Right hindlimb (tissue), 1 donor: Measurements from ENCODE around the gene BCL3.

Source experiments
- DNase-seq: peaks from one replicate; pipeline ENCODE4 v3.0.0-alpha.2; 2018

Gene BCL3

GRCh38 chr19:44744871-44745332, 3.6 kb upstream of the BCL3 start:
- no peak for DNase-seq

DNA sequence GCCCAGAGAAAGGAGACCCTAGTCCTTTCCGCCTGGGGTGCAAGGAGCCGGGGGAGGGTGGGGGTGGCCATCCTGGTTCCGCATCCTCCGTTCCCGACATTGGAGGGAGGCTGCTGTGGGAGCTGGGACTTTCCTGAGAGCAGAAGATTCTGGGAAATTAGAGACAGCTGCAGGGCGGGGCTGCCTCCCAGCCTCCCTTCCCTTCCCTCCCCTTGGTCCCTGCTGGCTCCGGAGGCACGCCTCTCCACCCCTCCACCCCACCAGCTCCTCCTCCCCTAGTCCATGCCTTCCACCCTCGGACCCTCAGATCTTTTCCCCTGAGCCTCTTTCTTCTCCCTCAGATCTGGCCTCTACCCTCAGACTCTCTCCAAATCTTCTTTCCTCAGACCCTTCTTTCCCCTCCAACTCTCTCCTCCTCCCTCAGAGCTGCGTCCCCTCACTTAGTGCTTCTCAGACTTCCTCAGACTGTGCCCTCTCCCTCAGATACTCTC, 3.1 kb upstream of the BCL3 start:
- DNase-seq = peak; percentile 90

DNA sequence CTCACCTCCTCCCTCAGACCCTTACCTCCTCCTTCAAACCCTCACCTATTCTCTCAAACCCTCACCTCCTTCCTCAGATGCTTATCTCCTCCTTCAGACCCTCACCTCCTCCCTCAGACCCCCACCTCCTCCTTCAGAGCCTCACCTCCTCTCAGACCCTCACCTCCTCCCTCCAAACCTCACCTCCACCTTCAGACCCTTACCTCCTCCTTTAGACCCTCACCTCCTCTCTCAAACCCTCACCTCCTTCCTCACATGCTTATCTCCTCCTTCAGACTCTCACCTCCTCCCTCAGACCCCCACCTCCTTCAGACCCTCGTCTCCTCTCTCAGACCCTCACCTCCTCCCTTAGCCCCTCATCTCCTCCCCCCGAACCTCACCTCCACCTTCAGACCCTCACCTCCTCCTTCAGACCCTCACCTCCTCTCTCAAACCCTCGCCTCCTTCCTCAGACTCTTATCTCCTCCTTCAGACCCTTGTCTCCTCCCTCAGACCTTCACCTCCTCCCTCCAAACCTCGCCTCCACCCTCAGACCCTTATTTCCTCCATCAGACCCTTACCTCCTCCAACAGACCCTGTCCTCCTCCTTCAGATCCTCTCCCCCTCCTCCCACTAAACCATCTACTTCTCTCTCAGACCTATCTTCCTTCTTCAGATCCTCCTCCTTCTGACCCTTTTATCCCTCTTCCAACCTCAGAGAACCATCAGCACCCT, 2.5 kb upstream of the BCL3 start:
- DNase-seq = no peak

DNA sequence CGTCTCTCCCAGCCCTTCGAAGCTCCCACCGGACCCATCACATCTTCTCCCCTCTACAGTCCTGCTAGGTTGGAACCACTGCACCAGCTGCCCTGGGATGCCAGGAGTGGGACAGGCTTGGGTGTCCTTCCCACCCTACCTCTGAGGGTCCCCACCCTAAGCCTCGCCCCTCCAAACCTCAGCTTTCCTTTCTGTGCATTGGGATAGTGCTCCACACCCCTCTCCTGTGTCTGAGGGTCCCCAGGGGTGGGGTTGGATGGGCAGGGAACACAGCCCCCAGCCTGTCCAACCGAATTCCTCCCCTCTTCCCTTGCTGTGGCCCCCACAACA, 1.9 kb upstream of the BCL3 start:
- DNase-seq = no peak

GRCh38 chr19:44746946-44747738, 1.4 kb upstream of the BCL3 start:
- DNase-seq = peak; percentile 93

- peak; percentile 74 for DNase-seq
Observed at GRCh38 chr19:44747739-44748425, 626 bp upstream of the BCL3 start.

DNA sequence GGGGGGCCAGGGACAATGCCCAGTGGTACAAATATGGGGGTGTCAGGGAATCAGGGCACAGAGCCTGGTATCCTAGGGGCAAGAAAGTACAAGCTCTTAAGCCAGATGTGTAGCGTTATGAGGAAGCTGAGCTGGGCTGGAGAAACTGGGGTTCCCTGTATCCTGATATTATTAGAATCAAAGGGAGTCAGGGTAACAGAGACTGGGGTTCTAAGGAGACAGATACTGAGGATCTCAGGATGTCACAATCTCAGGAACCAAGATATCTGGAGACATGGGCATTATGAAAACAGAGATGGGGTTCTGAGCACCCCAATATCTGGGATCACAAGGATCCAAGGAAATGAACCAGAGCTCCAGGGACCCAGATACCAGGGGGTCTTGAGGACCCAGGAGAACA, 784 bp downstream of the BCL3 start:
- no peak for DNase-seq

- no peak for DNase-seq
Observed at GRCh38 chr19:44749994-44750393, 1.5 kb downstream of the BCL3 start.

GRCh38 chr19:44752123-44752815, 3.8 kb downstream of the BCL3 start:
- no peak for DNase-seq

GRCh38 chr19:44752816-44753625, 4.5 kb downstream of the BCL3 start:
- DNase-seq = peak; percentile 93

DNA sequence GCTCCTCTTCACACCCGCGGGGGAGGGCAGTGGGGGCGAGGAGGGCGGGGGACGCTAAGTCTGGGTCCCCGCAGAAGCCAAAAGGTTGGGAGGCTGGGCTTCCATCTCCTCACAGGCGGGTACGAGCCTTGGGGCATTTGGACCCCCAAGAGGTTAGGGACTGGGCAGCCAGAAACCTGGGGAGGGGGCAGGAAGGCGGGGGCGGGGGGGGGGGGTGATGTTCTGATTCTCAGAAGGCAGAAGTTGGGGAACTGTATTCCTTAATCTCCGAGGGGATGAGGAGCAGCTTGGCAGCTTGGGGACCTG, 5.1 kb downstream of the BCL3 start:
- DNase-seq = no peak

DNA sequence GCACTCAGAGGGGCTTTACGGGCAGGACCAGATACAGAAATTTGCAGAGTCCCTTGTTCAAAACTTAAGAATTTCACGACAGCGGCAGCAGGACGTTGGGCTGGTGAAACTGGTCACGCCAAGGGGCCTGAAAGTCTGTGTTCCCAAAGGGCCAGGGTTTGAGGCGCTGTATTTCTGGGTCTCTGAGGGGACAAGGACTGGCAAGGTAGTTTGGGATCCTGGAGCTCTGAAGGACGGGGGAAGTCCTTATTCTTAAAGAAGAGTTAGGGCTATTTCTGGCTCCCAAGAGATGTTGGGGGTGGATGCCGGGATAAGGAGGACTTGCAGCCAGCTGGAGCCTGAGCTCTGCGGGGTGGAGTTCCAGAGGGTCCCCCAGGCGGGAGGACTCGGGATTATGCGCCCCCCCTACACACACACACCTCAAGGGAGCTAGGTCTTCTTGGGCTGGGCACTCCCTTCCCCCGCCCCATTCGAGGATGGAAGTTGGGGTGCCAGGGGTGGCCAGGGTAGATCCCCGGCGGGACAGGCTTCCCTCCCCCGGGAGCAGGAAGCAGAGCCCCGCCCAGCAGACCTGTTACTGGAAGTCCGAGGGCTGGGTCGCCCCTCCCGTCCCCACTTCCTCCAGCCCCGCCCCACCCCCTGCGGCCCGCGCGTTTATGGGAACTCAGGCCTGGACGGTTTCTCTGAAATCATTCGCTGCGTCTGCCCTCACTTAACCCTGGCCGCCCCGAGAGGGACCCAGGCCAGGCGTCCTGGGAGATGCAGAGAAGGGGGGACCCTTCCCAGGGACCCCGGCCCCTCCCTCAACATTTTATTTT, 5.6 kb downstream of the BCL3 start:
- DNase-seq = peak; percentile 85

DNA sequence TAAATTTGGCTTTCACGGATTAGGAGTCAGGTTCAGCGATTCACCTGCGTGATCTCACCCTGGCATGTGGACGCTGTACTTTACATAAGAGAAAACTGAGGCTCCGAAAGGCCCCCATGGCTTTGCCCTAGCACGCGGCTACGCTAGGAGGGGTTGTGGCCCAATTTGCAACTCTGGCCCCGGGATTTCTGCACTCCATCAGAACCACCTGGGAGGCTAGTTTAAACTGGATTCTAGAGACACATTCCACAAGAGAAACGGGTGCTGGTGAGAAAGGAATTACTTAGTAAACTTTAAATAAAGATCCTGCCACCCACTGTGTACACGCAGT, 6.2 kb downstream of the BCL3 start:
- no peak for DNase-seq

DNA sequence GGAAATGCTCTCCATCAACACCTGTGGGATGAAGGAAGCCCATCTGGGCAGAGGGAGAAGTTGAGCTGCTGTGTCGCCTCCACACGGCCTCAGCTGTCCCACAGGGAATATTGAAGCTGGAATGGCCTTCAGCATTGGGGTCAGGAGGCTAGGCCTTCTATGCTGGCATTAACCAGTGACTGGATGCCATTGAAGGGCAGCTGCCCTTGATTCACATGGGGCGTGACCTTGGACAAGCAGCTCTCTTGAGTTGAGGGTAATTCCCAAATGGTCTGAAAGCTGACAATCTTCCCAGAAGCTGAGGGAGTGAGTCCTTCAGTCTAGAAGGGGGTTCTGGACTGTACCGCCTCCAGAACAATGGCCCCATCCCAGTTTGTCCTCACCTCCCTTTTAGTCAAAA, 6.7 kb downstream of the BCL3 start:
- no peak for DNase-seq

GRCh38 chr19:44756089-44756562, 7.6 kb downstream of the BCL3 start:
- no peak for DNase-seq

DNA sequence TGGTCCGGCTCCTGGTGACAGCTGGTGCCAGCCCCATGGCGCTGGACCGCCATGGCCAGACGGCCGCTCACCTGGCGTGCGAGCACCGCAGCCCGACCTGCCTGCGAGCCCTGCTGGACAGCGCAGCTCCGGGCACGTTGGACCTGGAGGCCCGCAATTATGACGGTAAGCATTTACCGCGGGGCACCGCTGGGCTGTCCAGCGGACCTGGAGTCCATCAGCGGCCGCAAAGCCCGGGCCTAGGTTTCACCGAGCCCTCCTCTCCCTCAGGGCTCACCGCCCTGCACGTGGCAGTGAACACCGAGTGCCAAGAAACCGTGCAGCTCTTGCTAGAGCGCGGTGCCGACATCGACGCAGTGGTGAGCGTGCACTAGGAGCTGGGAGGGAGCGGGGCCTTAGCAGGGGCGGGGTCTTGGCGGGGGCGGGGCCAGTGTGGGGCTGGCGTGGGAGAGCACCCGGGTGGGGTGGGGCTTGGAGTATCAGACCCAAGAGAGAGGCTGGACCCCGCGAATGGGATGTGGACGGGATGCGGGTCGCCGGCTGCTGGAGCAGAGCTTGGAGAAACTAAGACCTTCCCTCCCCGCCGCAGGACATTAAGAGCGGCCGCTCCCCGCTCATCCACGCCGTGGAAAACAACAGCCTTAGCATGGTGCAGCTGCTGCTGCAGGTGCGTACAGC, 8.7 kb downstream of the BCL3 start:
- peak; percentile 86 for DNase-seq

DNA sequence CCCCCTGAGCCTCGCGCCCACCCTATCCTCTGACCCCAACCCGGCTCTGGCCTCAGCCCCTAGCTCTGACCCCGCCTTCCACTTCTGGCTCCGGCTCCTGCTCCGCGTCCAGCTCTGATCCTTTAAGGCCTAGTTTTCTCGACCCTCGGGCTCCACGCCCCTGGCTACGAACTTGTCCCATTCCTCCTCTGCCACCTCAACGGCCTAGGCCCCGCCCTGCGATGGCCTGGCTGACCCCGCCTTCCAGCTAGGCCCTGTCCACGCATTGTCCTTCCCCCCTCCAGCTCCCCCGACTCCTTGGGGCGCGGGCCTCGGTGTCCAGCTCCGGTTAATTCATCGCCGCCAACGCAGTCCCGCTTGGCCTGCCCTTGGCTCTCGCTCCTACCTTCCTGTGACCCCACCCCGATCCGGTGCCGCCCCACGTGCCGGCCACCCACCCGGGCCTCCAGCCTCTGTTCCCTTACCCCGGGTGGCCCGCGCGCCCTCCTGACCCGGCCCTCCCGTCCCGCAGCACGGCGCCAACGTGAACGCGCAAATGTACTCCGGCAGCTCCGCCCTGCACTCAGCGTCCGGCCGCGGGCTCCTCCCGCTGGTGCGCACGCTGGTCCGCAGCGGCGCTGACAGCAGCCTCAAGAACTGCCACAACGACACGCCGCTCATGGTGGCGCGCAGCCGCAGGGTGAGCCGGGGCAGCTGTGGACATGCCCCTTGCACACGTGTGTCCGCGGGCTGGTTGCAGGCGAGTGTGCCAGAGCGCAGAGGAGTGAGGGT, 9.4 kb downstream of the BCL3 start:
- DNase-seq = peak; percentile 82

GRCh38 chr19:44758596-44758995, 10.1 kb downstream of the BCL3 start:
- DNase-seq = peak; percentile 51

DNA sequence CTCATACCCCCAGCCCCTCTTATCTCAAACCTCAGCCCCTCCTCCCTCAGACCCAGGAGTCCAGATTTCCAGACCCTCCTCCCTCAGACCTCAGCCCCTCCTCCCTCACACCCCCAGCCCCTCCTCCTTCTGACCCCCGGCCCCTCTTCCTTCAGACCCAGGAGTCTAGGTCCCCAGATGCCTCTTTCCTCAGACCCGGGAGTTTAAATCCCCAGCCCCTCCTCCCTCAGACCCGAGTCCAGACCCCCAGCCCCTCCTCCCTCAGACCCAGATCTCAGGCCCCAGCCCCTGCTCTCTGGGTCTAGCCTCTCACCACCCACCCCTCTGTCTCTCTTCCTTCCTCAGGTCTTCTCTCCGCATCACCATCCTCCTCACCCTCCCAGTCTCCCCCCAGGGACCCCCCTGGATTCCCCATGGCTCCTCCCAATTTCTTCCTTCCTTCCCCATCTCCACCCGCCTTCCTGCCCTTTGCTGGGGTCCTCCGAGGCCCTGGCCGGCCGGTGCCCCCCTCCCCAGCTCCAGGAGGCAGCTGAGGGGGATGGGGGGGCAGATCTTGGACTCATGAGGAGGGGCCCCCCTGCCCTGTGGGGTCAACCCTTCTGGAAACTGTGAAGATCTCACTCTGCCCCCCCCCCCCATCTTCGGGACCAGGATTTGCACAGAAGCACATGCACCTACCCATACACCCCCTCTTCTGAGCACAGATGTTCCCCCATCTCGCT, 10.7 kb downstream of the BCL3 start:
- DNase-seq = no peak
